ENCODE measurements around the gene CEP135. TPM values are rescaled to one million over a fixed set of nuclear protein-coding genes. Genes with fewer than 3 reads are reported as not detected.
A peak's percentile ranks its signal among the peaks of the same experiment; 100 is the strongest.

The CEP135 gene
- total and polyA plus RNA-seq, 2 donors (not counting 3 experiments of a cell fraction or from before 2014, with no cell fraction given): 2.8 to 15.3 TPM

DNA sequence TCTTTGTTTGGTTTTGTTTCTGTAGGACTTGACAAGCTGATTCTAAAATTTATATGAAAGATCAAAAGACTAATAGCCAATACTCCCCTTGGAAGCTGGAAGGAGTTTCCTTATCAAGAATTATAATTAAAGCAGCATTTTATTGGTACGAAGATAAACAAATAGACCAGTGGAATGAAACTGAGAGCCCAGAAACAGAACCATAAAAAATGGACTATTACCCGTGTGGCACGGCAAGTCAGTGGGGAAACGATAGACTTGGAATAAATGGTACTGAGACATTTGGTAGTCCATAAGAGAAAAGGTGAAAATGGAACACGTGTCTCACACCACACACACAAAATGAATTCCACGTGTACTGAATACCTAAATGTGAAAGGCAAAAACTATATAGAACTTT is 42.4 kb upstream of the CEP135 start:
- no TSS peak for BruUV-seq (replicated peaks)

DNA sequence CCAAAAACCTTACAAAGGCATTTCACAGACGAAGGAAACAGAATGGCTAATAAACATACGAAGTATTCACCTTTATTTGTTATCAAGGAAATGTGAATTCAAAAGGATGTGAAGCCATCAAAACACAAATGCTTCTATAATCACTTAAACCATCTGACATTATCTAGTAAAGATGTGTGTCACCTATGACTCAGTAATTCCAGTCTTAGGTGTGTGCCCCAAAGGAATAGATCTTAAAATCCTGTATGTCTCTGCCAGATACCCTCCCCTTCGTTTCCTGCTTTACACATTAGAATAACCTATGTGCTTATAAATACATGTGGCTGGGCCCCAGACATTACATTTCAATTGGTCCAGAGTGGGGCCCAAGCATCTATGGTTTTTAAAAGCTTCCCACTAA is 41.8 kb upstream of the CEP135 start:
- TF ChIP-seq FOS (IDR thresholded peaks at IDR 0.05; ENCODE audit: borderline replicate concordance, insufficient read depth, low read length) (no peak), MYC (IDR thresholded peaks at IDR 0.05; ENCODE audit: low read depth, low read length) (no peak), POLR2AphosphoS5 (IDR thresholded peaks at IDR 0.05; ENCODE audit: insufficient read depth, low read depth, low read length) (no peak), JUN (IDR thresholded peaks at IDR 0.05; ENCODE audit: borderline replicate concordance, insufficient read depth, insufficient read length, low read depth) (peak; percentile 17), GATA2 (IDR thresholded peaks at IDR 0.05; ENCODE audit: insufficient read depth, insufficient read length, low read depth, low read length) (peak; percentile 30), EZH2 (IDR thresholded peaks at IDR 0.05; ENCODE audit: borderline replicate concordance, low read depth, low read length, severe bottlenecking) (no peak), POLR2A (IDR thresholded peaks at IDR 0.05; ENCODE audit: low read depth, low read length) (no peak)
- TF ChIP-seq, protein P1, sequence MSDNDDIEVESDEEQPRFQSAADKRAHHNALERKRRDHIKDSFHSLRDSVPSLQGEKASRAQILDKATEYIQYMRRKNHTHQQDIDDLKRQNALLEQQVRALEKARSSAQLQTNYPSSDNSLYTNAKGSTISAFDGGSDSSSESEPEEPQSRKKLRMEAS (IDR thresholded peaks at IDR 0.05; ENCODE audit: insufficient read depth, insufficient read length): no peak
- TF ChIP-seq, protein P2, sequence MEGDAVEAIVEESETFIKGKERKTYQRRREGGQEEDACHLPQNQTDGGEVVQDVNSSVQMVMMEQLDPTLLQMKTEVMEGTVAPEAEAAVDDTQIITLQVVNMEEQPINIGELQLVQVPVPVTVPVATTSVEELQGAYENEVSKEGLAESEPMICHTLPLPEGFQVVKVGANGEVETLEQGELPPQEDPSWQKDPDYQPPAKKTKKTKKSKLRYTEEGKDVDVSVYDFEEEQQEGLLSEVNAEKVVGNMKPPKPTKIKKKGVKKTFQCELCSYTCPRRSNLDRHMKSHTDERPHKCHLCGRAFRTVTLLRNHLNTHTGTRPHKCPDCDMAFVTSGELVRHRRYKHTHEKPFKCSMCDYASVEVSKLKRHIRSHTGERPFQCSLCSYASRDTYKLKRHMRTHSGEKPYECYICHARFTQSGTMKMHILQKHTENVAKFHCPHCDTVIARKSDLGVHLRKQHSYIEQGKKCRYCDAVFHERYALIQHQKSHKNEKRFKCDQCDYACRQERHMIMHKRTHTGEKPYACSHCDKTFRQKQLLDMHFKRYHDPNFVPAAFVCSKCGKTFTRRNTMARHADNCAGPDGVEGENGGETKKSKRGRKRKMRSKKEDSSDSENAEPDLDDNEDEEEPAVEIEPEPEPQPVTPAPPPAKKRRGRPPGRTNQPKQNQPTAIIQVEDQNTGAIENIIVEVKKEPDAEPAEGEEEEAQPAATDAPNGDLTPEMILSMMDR (IDR thresholded peaks at IDR 0.05; ENCODE audit: extremely low read depth in 1 of 2, insufficient read depth in 1 of 2, low read depth in 1 of 2, low read length in 2 of 2): no peak
- H3K4me1 ChIP-seq (ENCODE audit: control insufficient read depth, extremely low read depth, insufficient read depth, low read length): peaks cover 11% of the 10 kb centered on the region
- peaks cover 0 to 4% of the 10 kb centered on the region in 2 experiments for H3K36me3 ChIP-seq (ENCODE audit: control insufficient read depth in 2 of 2, extremely low read depth in 1 of 2, insufficient read depth in 2 of 2, low read length in 2 of 2)
- H3K4me3 ChIP-seq (replicated peaks in 1 of 3; ENCODE audit: insufficient read depth in 1 of 3, low read depth in 1 of 3, low read length in 3 of 3): no peak overlapping the region
- ChIA-PET POLR2A (no interaction called here), CTCF (interaction anchor here (1.0 kb wide), 1 partner anchor 30 kb away, joined by 3 read pairs; no protein-coding TSS in a partner anchor)
- dilution Hi-C loops (cut with MboI; ENCODE audit: extremely low pct_ligation_motif_present, low sequenced_read_pairs) (no loop called here), intact Hi-C loops (cut with micrococcal nuclease) (no loop called here)
- no peaks in the 10 kb centered on the region for H3K27me3 ChIP-seq (ENCODE audit: control insufficient read depth in 2 of 2, insufficient read depth in 2 of 2, low read length in 2 of 2)
- H3K9ac ChIP-seq (replicated peaks; ENCODE audit: extremely low read depth, insufficient read depth, low read length): no peak overlapping the region
- peak; percentile 43 for DNase-seq (ENCODE audit: low read depth, low spot score)
- H3K4me2 ChIP-seq (ENCODE audit: insufficient read depth, low read length): peak overlapping the region; percentile 43
- H3K9me3 ChIP-seq (replicated peaks; ENCODE audit: control insufficient read depth, insufficient read depth, low read length): no peaks in the 10 kb centered on the region
- BruUV-seq (replicated peaks): no TSS peak
- H3K79me2 ChIP-seq (ENCODE audit: control insufficient read depth, insufficient read depth, low read length): no peaks in the 10 kb centered on the region
- H2AFZ ChIP-seq (ENCODE audit: low read depth, low read length): no peak overlapping the region
- no peak overlapping the region for H3K27ac ChIP-seq (ENCODE audit: insufficient read depth, low read depth, low read length)
- H3K9me1 ChIP-seq (replicated peaks; ENCODE audit: control insufficient read depth, extremely low read depth, insufficient read depth, low read length): no peaks in the 10 kb centered on the region
- FAIRE-seq: no peak
- H4K20me1 ChIP-seq (replicated peaks; ENCODE audit: control insufficient read depth, extremely low read depth, insufficient read depth, low read length): no peaks in the 10 kb centered on the region

More for the DNA sequence above, 42.4 kb upstream of the CEP135 start:
- Histone ChIP-seq H3K4me2 (ENCODE audit: insufficient read depth, low read length) (no peak overlapping the region), H3K36me3 (ENCODE audit: control insufficient read depth in 2 of 2, extremely low read depth in 1 of 2, insufficient read depth in 2 of 2, low read length in 2 of 2) (peaks cover 0 to 4% of the 10 kb centered on the region in 2 experiments), H3K27me3 (ENCODE audit: control insufficient read depth in 2 of 2, insufficient read depth in 2 of 2, low read length in 2 of 2) (no peaks in the 10 kb centered on the region), H3K9me3 (replicated peaks; ENCODE audit: control insufficient read depth, insufficient read depth, low read length) (no peaks in the 10 kb centered on the region), H3K9me1 (replicated peaks; ENCODE audit: control insufficient read depth, extremely low read depth, insufficient read depth, low read length) (no peaks in the 10 kb centered on the region), H3K79me2 (ENCODE audit: control insufficient read depth, insufficient read depth, low read length) (no peaks in the 10 kb centered on the region), H3K27ac (ENCODE audit: insufficient read depth, low read depth, low read length) (no peak overlapping the region), H3K4me3 (replicated peaks in 1 of 3; ENCODE audit: insufficient read depth in 1 of 3, low read depth in 1 of 3, low read length in 3 of 3) (no peak overlapping the region), H3K9ac (replicated peaks; ENCODE audit: extremely low read depth, insufficient read depth, low read length) (no peak overlapping the region), H3K4me1 (ENCODE audit: control insufficient read depth, extremely low read depth, insufficient read depth, low read length) (peaks cover 11% of the 10 kb centered on the region), H4K20me1 (replicated peaks; ENCODE audit: control insufficient read depth, extremely low read depth, insufficient read depth, low read length) (no peaks in the 10 kb centered on the region), H2AFZ (ENCODE audit: low read depth, low read length) (no peak overlapping the region)
- CTCF ChIA-PET: interaction anchor here (1.0 to 1.3 kb wide), 2 partner anchors 29 to 40 kb away, joined by 3 to 4 read pairs; no protein-coding TSS in a partner anchor
- dilution Hi-C loops (cut with MboI; ENCODE audit: extremely low pct_ligation_motif_present, low sequenced_read_pairs) (no loop called here), intact Hi-C loops (cut with micrococcal nuclease) (no loop called here)
- FAIRE-seq (no peak), DNase-seq (ENCODE audit: low read depth, low spot score) (no peak)
- TF ChIP-seq MYC (IDR thresholded peaks at IDR 0.05; ENCODE audit: low read depth, low read length) (no peak), POLR2A (IDR thresholded peaks at IDR 0.05; ENCODE audit: low read depth, low read length) (no peak), GATA2 (IDR thresholded peaks at IDR 0.05; ENCODE audit: insufficient read depth, insufficient read length, low read depth, low read length) (no peak), JUN (IDR thresholded peaks at IDR 0.05; ENCODE audit: borderline replicate concordance, insufficient read depth, insufficient read length, low read depth) (no peak), FOS (IDR thresholded peaks at IDR 0.05; ENCODE audit: borderline replicate concordance, insufficient read depth, low read length) (no peak), POLR2AphosphoS5 (IDR thresholded peaks at IDR 0.05; ENCODE audit: insufficient read depth, low read depth, low read length) (no peak), EZH2 (IDR thresholded peaks at IDR 0.05; ENCODE audit: borderline replicate concordance, low read depth, low read length, severe bottlenecking) (no peak)
- TF ChIP-seq, protein P1 (IDR thresholded peaks at IDR 0.05; ENCODE audit: insufficient read depth, insufficient read length): no peak
- POLR2A ChIA-PET: no interaction called here
